H9 (cell line): Measurements from ENCODE around the gene PIGK. TPM values are rescaled to one million over a fixed set of nuclear protein-coding genes. Genes with fewer than 3 reads are reported as not detected.

Experiments used
- DNase-seq: peaks from one replicate; pipeline ENCODE4 v3.0.0-alpha.2; 2017
- H2AFZ ChIP-seq: one replicate; pipeline ENCODE4 v1.6.1; 2013; ENCODE audit warnings: mild to moderate bottlenecking, low read length, control low read depth, moderate library complexity
- H2AK5ac ChIP-seq: 2 replicates; pipeline ENCODE4 v1.6.1; 2013; ENCODE audit warnings: low read length, control low read depth, mixed read lengths; ENCODE audit not compliant: insufficient read length
- H2BK120ac ChIP-seq: one replicate; pipeline ENCODE4 v1.6.1; 2013; ENCODE audit warnings: low read depth, mild to moderate bottlenecking, low read length, control low read depth, inconsistent platforms; ENCODE audit not compliant: poor library complexity, severe bottlenecking
- H2BK12ac ChIP-seq: 2 replicates; pipeline ENCODE4 v1.6.1; 2013; ENCODE audit warnings: low read length, control low read depth, mixed read lengths, low read depth; ENCODE audit not compliant: insufficient read length
- H2BK15ac ChIP-seq: 2 replicates; pipeline ENCODE4 v1.6.1; 2013; ENCODE audit warnings: low read depth, low read length, control low read depth
- H2BK20ac ChIP-seq: one replicate; pipeline ENCODE4 v1.6.1; 2013; ENCODE audit warnings: low read depth, mild to moderate bottlenecking, low read length, control low read depth, inconsistent platforms; ENCODE audit not compliant: poor library complexity, severe bottlenecking
- H2BK5ac ChIP-seq: 2 replicates; pipeline ENCODE4 v1.6.1; 2013; ENCODE audit warnings: low read length, control low read depth, mixed read lengths; ENCODE audit not compliant: insufficient read length
- H3K14ac ChIP-seq: 2 replicates; pipeline ENCODE4 v1.6.1; 2013; ENCODE audit warnings: low read length, control low read depth; ENCODE audit not compliant: insufficient read depth
- H3K18ac ChIP-seq: 2 replicates; pipeline ENCODE4 v1.6.1; 2013; ENCODE audit warnings: low read depth, mild to moderate bottlenecking, mixed read lengths, low read length, control low read depth; ENCODE audit not compliant: insufficient read length
- H3K23ac ChIP-seq: 2 replicates; pipeline ENCODE4 v1.6.1; 2013; ENCODE audit warnings: low read length, control low read depth, mixed read lengths, low read depth; ENCODE audit not compliant: insufficient read length
- H3K23me2 ChIP-seq: 2 replicates; pipeline ENCODE4 v1.6.1; 2013; ENCODE audit warnings: low read depth, mild to moderate bottlenecking, mixed read lengths, low read length, control low read depth; ENCODE audit not compliant: insufficient read length, poor library complexity, severe bottlenecking
- H3K27ac ChIP-seq: 2 replicates; pipeline ENCODE4 v1.5.1; 2013; ENCODE audit warnings: low read length, control low read depth, mixed read lengths, low read depth; ENCODE audit not compliant: insufficient read length
- H3K27me3 ChIP-seq: 2 replicates; pipeline ENCODE4 v1.6.1; 2013; ENCODE audit warnings: low read length, control low read depth, inconsistent platforms; ENCODE audit not compliant: insufficient read depth
- H3K4ac ChIP-seq: 2 replicates; pipeline ENCODE4 v1.6.1; 2013; ENCODE audit warnings: low read depth, mild to moderate bottlenecking, control low read depth, inconsistent platforms, low read length, moderate library complexity
- H3K4me1 ChIP-seq: 2 replicates; pipeline ENCODE4 v1.6.1; 2013; ENCODE audit warnings: low read length, control low read depth, inconsistent platforms; ENCODE audit not compliant: insufficient read depth
- H3K4me2 ChIP-seq: 2 replicates; pipeline ENCODE4 v1.6.1; 2013; ENCODE audit warnings: low read length, control low read depth, mixed read lengths; ENCODE audit not compliant: insufficient read length, insufficient read depth
- H3K56ac ChIP-seq: 2 replicates; pipeline ENCODE4 v1.6.1; 2013; ENCODE audit warnings: low read depth, mild to moderate bottlenecking, mixed read lengths, low read length, control low read depth; ENCODE audit not compliant: insufficient read length
- H3K79me1 ChIP-seq: 2 replicates; pipeline ENCODE4 v1.6.1; 2013; ENCODE audit warnings: low read depth, mild to moderate bottlenecking, moderate library complexity, low read length, control low read depth, inconsistent platforms; ENCODE audit not compliant: insufficient read depth, poor library complexity, severe bottlenecking
- H3K79me2 ChIP-seq: 2 replicates; pipeline ENCODE4 v1.6.1; 2013; ENCODE audit warnings: low read length, control low read depth, inconsistent platforms; ENCODE audit not compliant: insufficient read depth
- H3K9ac ChIP-seq: 2 replicates; pipeline ENCODE4 v1.6.1; 2013; ENCODE audit warnings: low read length, control low read depth, mixed read lengths; ENCODE audit not compliant: insufficient read length; ENCODE audit errors: extremely low read depth
- H3K9me3 ChIP-seq: one replicate; pipeline ENCODE4 v1.6.1; 2013; ENCODE audit warnings: low read depth, low read length, inconsistent platforms; ENCODE audit not compliant: control insufficient read depth
- H3T11ph ChIP-seq: one replicate; pipeline ENCODE4 v1.6.1; 2013; ENCODE audit warnings: mild to moderate bottlenecking, low read length, control low read depth, inconsistent platforms
- H4K20me1 ChIP-seq: one replicate; pipeline ENCODE4 v1.6.1; 2013; ENCODE audit not compliant: control insufficient read depth, insufficient read length, insufficient read depth
- H4K5ac ChIP-seq: 2 replicates; pipeline ENCODE4 v1.6.1; 2013; ENCODE audit warnings: low read depth, mild to moderate bottlenecking, mixed read lengths, low read length, control low read depth; ENCODE audit not compliant: insufficient read length
- H4K8ac ChIP-seq: replicated peaks from 2 replicates; pipeline ENCODE4 v1.6.1; 2013; ENCODE audit warnings: low read length, control low read depth, mixed read lengths, low read depth; ENCODE audit not compliant: insufficient read length
- H4K91ac ChIP-seq: 2 replicates; pipeline ENCODE4 v1.6.1; 2013; ENCODE audit warnings: low read depth, mild to moderate bottlenecking, moderate library complexity, mixed read lengths, low read length, control low read depth; ENCODE audit not compliant: insufficient read length
- H3K27ac Mint-ChIP-seq, 3 experiments: 2 replicates in 2 of 3; 3 replicates in 1 of 3; pipeline ENCODE4 v1.8.0; 2020 to 2021; ENCODE audit warnings: mixed read lengths in 3 of 3, mild to moderate bottlenecking in 1 of 3, moderate library complexity in 1 of 3
- H3K27me3 Mint-ChIP-seq: 2 replicates; pipeline ENCODE4 v1.8.0; 2021; ENCODE audit warnings: low read depth, mild to moderate bottlenecking, moderate library complexity, mixed read lengths
- H3K36me3 Mint-ChIP-seq, 3 experiments: 2 replicates in 2 of 3; 3 replicates in 1 of 3; pipeline ENCODE4 v1.8.0; 2020 to 2021; ENCODE audit warnings: low read depth in 3 of 3, mixed read lengths in 3 of 3; ENCODE audit not compliant: insufficient read depth in 1 of 3
- H3K4me1 Mint-ChIP-seq, 2 experiments: 2 replicates each; pipeline ENCODE4 v1.8.0; 2020; ENCODE audit warnings: mixed read lengths in 2 of 2
- H3K4me3 Mint-ChIP-seq, 2 experiments: 2 replicates in 1 of 2; 3 replicates in 1 of 2; pipeline ENCODE4 v1.8.0; 2020 to 2021; ENCODE audit warnings: mild to moderate bottlenecking in 2 of 2, mixed read lengths in 2 of 2, moderate library complexity in 1 of 2
- H3K9me3 Mint-ChIP-seq, 2 experiments: 2 replicates in 1 of 2; 3 replicates in 1 of 2; pipeline ENCODE4 v1.8.0; 2020; ENCODE audit warnings: mild to moderate bottlenecking in 2 of 2, mixed read lengths in 2 of 2, moderate library complexity in 1 of 2
- CTCF ChIP-seq: fragments of 200-600 bp; sonication (generic); conservative IDR thresholded peaks from 3 replicates; pipeline ENCODE4 v1.8.0; 2021; ENCODE audit warnings: antibody characterized with exemption, mild to moderate bottlenecking
- WGBS: extraction: QIAGEN DNeasy Blood & Tissue Kit; methylation state at CpG from one replicate; pipeline ENCODE4 v1.1.7; 2013; ENCODE audit warnings: missing lambda C conversion rate, low lambda C conversion rate, mixed read lengths; ENCODE audit not compliant: insufficient read length; ENCODE audit errors: extremely low coverage; 5-methylcytosine and 5-hydroxymethylcytosine counted together
- total RNA-seq: library from RNA; stranded (reverse); gene quantifications from 2 replicates; pipeline ENCODE4 v1.2.1, GENCODE V29; 2021

Gene PIGK
- total RNA-seq, 1 experiment from 2014 or later: 22.1 TPM

- Histone ChIP-seq H3K9ac (no peak overlapping the region), H3K4me2 (no peak overlapping the region), H2BK12ac (no peak overlapping the region), H3K4ac (no peak overlapping the region), H2BK120ac (no peak overlapping the region), H3K56ac (no peak overlapping the region), H3T11ph (no peak overlapping the region), H2BK5ac (no peak overlapping the region), H3K27me3 (no peaks in the 10 kb centered on the region), H2BK15ac (no peak overlapping the region), H2BK20ac (no peak overlapping the region), H4K20me1 (no peaks in the 10 kb centered on the region), H3K4me1 (no peaks in the 10 kb centered on the region), H2AFZ (no peak overlapping the region), H3K9me3 (no peaks in the 10 kb centered on the region), H3K23ac (no peak overlapping the region), H3K18ac (no peak overlapping the region), H4K5ac (no peak overlapping the region), H3K14ac (no peak overlapping the region), H3K79me2 (no peaks in the 10 kb centered on the region), H4K8ac (no peak overlapping the region), H2AK5ac (no peak overlapping the region), H3K79me1 (no peaks in the 10 kb centered on the region), H4K91ac (no peak overlapping the region), H3K23me2 (no peaks in the 10 kb centered on the region), H3K27ac (no peak overlapping the region)
- no CpG with 5 or more reads among the region's 1 CpG for whole genome bisulfite sequencing
- Mint-ChIP-seq H3K36me3 (no peaks in the 10 kb centered on the region; a peak in 2 of 7 replicates), H3K9me3 (peaks cover 0 to 7% of the 10 kb centered on the region in 2 experiments; a peak in 4 of 5 replicates), H3K27me3 (no peaks in the 10 kb centered on the region), H3K4me1 (no peaks in the 10 kb centered on the region), H3K4me3 (no peak overlapping the region), H3K27ac (no peak overlapping the region)
- DNase-seq: no peak
- TF ChIP-seq CTCF: no peak
Observed at GRCh38 chr1:77234943-77235342, 15.7 kb upstream of the PIGK start.
